C4-2B (cell line): ENCODE results near the gene TM9SF3.

Source experiments
- CTCF ChIP-seq: fragments of 450-650 bp; conservative IDR thresholded peaks from 2 replicates; pipeline ENCODE4 v1.5.1; 2017; ENCODE audit warnings: mild to moderate bottlenecking
- ZFX ChIP-seq: fragments of 450-650 bp; IDR thresholded peaks from 2 replicates; pipeline ENCODE4 v1.6.1; 2017

GRCh38 chr10:96588060-96588554 is 1.3 kb upstream of the TM9SF3 start:
- no peak for TF ChIP-seq CTCF
- no peak for TF ChIP-seq ZFX
